K562 (cell line): ENCODE measurements around the gene KIAA0319L. TPM values are rescaled to one million over a fixed set of nuclear protein-coding genes. Genes with fewer than 3 reads are reported as not detected.

Experiments used
- CHD7 ChIP-seq: fragments of 200-600 bp; sonication (generic); IDR thresholded peaks from one replicate; pipeline ENCODE4 v1.6.1; 2012; ENCODE audit warnings: mild to moderate bottlenecking, low read depth, low read length, inconsistent platforms
- HCFC1 ChIP-seq: IDR thresholded peaks from 2 replicates; pipeline ENCODE4 v1.6.1; 2012; ENCODE audit warnings: low read depth, low read length, improper control_type of control experiment
- KDM1A ChIP-seq, 2 experiments: fragments of 450-650 bp; IDR thresholded peaks; 2 replicates each; pipeline ENCODE4 v1.6.1; 2016; ENCODE audit warnings: mild to moderate bottlenecking in 2 of 2
- KLF6 ChIP-seq: fragments of 250-450 bp; sonication (Bioruptor Pico); IDR thresholded peaks from 2 replicates; pipeline ENCODE4 v1.4.0; 2020; ENCODE audit warnings: mild to moderate bottlenecking, moderate library complexity, borderline replicate concordance
- NKRF ChIP-seq: fragments of 450-650 bp; IDR thresholded peaks from 2 replicates; pipeline ENCODE4 v1.6.1; 2016; ENCODE audit warnings: borderline replicate concordance
- PRPF4 ChIP-seq: fragments of 200-400 bp; formaldehyde crosslinking; IDR thresholded peaks from one replicate; pipeline ENCODE4 v1.6.1; 2017; ENCODE audit warnings: low read length, low read depth, mild to moderate bottlenecking; ENCODE audit not compliant: insufficient read depth, poor library complexity, severe bottlenecking
- ZNF224 ChIP-seq: sonication (generic); formaldehyde crosslinking; IDR thresholded peaks from 2 replicates; pipeline ENCODE4 v1.8.0; 2022; ENCODE audit warnings: mild to moderate bottlenecking, missing genetic modification reagents
- polyA plus RNA-seq, 8 experiments: library from polyadenylated mRNA; depleted of rRNA in 4 of 8; stranded (reverse) in 5 of 8; unstranded in 3 of 8; fragments of >200 nt; fragmentation: Nextera tagmentation in 2 of 8; fragmentation: Illumina TruSeq in 1 of 8; extraction: Ambion mirVana in 2 of 8; extraction: Trizol in 1 of 8; gene quantifications; 2 replicates each; pipeline versions ENCODE4 v1.2.1 to v1.2.3, GENCODE V29; 2011 to 2014; ENCODE audit warnings: inconsistent platforms in 1 of 8, missing spikeins in 1 of 8
- total RNA-seq, 7 experiments: library from RNA; depleted of rRNA in 6 of 7; stranded (reverse); fragments of >200 nt in 6 of 7; fragmentation: Illumina TruSeq in 2 of 7; extraction: Trizol in 2 of 7; gene quantifications; 2 replicates each; pipeline versions ENCODE4 v1.2.1 to v1.2.3, GENCODE V29; 2011 to 2021; ENCODE audit warnings: low replicate concordance in 1 of 7

The KIAA0319L gene
- total and polyA plus RNA-seq, 9 of the 15 experiments (the other 6 are each of a cell fraction or from before 2014, with no cell fraction given) = 2.4 to 51.7 (median 27.4) TPM

GRCh38 chr1:35588197-35588910 lies 31.2 kb upstream of the KIAA0319L start (continued):
- no peak for TF ChIP-seq CHD7
- no peak for TF ChIP-seq ZNF224 (CRISPR knock-in tag)
- no peak for TF ChIP-seq KLF6 (CRISPR knock-in tag)
- no peak for TF ChIP-seq HCFC1
- TF ChIP-seq PRPF4 = no peak
- TF ChIP-seq KDM1A (IDR thresholded peaks at IDR 0.05) = no peak
- no peak for TF ChIP-seq NKRF
- TF ChIP-seq, all 486 proteins: peak for 0
